Measurements from ENCODE around the gene BBS2. TPM values are rescaled to one million over a fixed set of nuclear protein-coding genes. Genes with fewer than 3 reads are reported as not detected.

BBS2 gene
- total and polyA plus RNA-seq, 9 of the 15 experiments (the other 6 are each of a cell fraction or from before 2014, with no cell fraction given): 4.2 to 22.7 (median 10.2) TPM

DNA sequence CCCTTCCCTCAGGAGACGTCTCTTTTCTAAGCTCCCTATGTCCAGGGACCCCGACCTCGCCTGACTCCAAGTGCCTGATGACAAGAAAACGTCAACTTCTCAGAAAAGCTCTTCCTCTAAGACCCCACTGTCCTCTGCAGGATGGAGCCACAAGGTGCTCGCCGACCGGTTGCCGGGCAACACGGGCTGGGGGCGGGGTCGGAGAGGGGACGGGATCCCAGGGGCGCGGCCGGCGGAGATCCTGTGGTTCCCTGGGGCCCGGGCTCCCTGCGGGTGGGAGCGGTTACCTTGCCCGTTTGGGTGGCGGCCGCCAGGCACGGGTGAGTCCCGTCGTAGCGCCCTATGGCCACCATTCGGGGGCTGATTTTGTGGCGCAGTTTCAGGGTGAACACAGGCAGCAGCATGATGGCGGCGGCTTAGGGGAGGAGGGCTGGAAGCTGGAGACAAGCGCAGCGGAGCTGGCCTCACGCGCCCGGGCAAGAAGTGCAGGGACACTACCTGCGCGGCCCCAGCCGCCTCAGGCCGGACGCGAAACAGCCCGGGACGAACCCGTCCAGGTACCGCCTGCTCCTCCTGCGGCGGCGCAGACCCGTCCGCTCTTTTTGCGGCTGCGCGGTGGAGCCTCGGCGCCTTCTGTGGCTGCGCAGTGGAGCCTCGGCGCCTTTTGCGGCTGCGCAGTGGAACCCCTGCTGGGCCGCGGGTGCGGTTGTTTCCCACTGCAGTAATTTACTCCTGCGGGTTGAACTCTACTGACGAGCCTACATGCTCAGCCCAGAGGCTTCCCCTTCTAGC, at the start of gene BBS2 (continued):
- TF ChIP-seq, protein P1, sequence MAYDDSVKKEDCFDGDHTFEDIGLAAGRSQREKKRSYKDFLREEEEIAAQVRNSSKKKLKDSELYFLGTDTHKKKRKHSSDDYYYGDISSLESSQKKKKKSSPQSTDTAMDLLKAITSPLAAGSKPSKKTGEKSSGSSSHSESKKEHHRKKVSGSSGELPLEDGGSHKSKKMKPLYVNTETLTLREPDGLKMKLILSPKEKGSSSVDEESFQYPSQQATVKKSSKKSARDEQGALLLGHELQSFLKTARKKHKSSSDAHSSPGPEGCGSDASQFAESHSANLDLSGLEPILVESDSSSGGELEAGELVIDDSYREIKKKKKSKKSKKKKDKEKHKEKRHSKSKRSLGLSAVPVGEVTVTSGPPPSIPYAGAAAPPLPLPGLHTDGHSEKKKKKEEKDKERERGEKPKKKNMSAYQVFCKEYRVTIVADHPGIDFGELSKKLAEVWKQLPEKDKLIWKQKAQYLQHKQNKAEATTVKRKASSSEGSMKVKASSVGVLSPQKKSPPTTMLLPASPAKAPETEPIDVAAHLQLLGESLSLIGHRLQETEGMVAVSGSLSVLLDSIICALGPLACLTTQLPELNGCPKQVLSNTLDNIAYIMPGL (CRISPR knock-in tag; IDR thresholded peaks at IDR 0.05): no peak
- peak; percentile 19 for TF ChIP-seq ZNF146 (CRISPR knock-in tag; IDR thresholded peaks at IDR 0.05; ENCODE audit: unreplicated experiment)
- no peak for TF ChIP-seq ZNF174 (CRISPR knock-in tag; IDR thresholded peaks at IDR 0.05)
- no peak for TF ChIP-seq TAF9B (IDR thresholded peaks at IDR 0.05; ENCODE audit: partially characterized antibody)
- no peak for TF ChIP-seq MCM7 (IDR thresholded peaks at IDR 0.05)
- TF ChIP-seq FOXJ3 (CRISPR knock-in tag; IDR thresholded peaks at IDR 0.05): no peak
- no peak for TF ChIP-seq CEBPG (CRISPR knock-in tag; IDR thresholded peaks at IDR 0.05)
- TF ChIP-seq CEBPG (tag; conservative IDR thresholded peaks at IDR 0.05 in 1 of 2, IDR thresholded peaks at IDR 0.05 in 1 of 2): no peak
- TF ChIP-seq ELF1 (tag; IDR thresholded peaks at IDR 0.05): no peak
- no peak for TF ChIP-seq ZNF778 (CRISPR knock-in tag; IDR thresholded peaks at IDR 0.05)
- TF ChIP-seq, protein P2, sequence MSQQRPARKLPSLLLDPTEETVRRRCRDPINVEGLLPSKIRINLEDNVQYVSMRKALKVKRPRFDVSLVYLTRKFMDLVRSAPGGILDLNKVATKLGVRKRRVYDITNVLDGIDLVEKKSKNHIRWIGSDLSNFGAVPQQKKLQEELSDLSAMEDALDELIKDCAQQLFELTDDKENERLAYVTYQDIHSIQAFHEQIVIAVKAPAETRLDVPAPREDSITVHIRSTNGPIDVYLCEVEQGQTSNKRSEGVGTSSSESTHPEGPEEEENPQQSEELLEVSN (IDR thresholded peaks at IDR 0.05; ENCODE audit: borderline replicate concordance in 1 of 2, extremely low read depth in 1 of 2, insufficient read depth in 1 of 2, insufficient read length in 1 of 2, low read depth in 1 of 2, low read length in 1 of 2, poor library complexity in 1 of 2, severe bottlenecking in 1 of 2): peak in 1 of 2 experiments; percentile 56
- no peak for TF ChIP-seq BDP1 (IDR thresholded peaks at IDR 0.05; ENCODE audit: insufficient read depth, insufficient read length)
- no peak for TF ChIP-seq ELF2 (CRISPR knock-in tag; IDR thresholded peaks at IDR 0.05)
- TF ChIP-seq RBM25 (IDR thresholded peaks at IDR 0.05; ENCODE audit: low read depth, low read length, severe bottlenecking): no peak
- no peak for TF ChIP-seq MEF2A (IDR thresholded peaks at IDR 0.05; ENCODE audit: control insufficient read depth, low read depth, low read length)
- TF ChIP-seq ZNF212 (CRISPR knock-in tag; IDR thresholded peaks at IDR 0.05): no peak
- no peak for TF ChIP-seq FIP1L1 (IDR thresholded peaks at IDR 0.05; ENCODE audit: low read depth, low read length, poor library complexity, severe bottlenecking)
- TF ChIP-seq, protein P3, sequence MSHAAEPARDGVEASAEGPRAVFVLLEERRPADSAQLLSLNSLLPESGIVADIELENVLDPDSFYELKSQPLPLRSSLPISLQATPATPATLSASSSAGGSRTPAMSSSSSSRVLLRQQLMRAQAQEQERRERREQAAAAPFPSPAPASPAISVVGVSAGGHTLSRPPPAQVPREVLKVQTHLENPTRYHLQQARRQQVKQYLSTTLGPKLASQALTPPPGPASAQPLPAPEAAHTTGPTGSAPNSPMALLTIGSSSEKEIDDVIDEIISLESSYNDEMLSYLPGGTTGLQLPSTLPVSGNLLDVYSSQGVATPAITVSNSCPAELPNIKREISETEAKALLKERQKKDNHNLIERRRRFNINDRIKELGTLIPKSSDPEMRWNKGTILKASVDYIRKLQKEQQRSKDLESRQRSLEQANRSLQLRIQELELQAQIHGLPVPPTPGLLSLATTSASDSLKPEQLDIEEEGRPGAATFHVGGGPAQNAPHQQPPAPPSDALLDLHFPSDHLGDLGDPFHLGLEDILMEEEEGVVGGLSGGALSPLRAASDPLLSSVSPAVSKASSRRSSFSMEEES (CRISPR knock-in tag; IDR thresholded peaks at IDR 0.05): no peak
- peak; percentile 71; the same call in 1 of the 2 replicates for TF ChIP-seq ZBTB17 (CRISPR knock-in tag; IDR thresholded peaks at IDR 0.05)
- TF ChIP-seq CGGBP1 (CRISPR knock-in tag; IDR thresholded peaks at IDR 0.05): no peak
- no peak for TF ChIP-seq NEUROD1 (IDR thresholded peaks at IDR 0.05; ENCODE audit: borderline replicate concordance, low read depth, low read length, partially characterized antibody)
- TF ChIP-seq GTF2E2 (tag; IDR thresholded peaks at IDR 0.05): no peak

Data from K562 (cell line).